HepG2 (cell line): Measurements from ENCODE around the gene PRKN. TPM values are rescaled to one million over a fixed set of nuclear protein-coding genes. Genes with fewer than 3 reads are reported as not detected.

Source experiments
- ATAC-seq: fragments of 200-7000 bp; cut with Tn5 transposase; 3 replicates; pipeline ENCODE4 v1.9.1; 2020; ENCODE audit warnings: mild to moderate bottlenecking, moderate library complexity
- BruUV-seq: library from RNA; stranded (reverse); fragments of 400-500 nt; replicated peaks from 2 replicates; lab custom pipeline; 2021; lab: Mats Ljungman, UMichigan
- CTCF ChIA-PET: fragments of 300-600 bp; formaldehyde crosslinking; extraction: SDS; loops from one replicate; lab custom pipeline; 2021; ENCODE audit warnings: low total read pairs, inconsistent platforms, low intra/inter-chr PET ratio; lab: Yijun Ruan, JAX
- POLR2A ChIA-PET: fragments of 350-600 bp; sonication (Branson Sonifier 250); formaldehyde crosslinking; loops from one replicate; lab custom pipeline; 2020; ENCODE audit warnings: antibody characterized with exemption, inconsistent platforms; lab: Yijun Ruan, JAX
- DNase-seq: peaks from one replicate; pipeline ENCODE4 v3.0.0-alpha.2; 2015; ENCODE audit warnings: low spot score
- FAIRE-seq: peaks from 3 replicates; lab custom pipeline; 2011; peaks lifted over from hg19 to GRCh38; lab: Jason Lieb, UNC
- H2AFZ ChIP-seq: one replicate; pipeline ENCODE4 v1.6.1; 2011; ENCODE audit warnings: low read length, inconsistent platforms
- H3K27ac ChIP-seq: fragments of 300-600 bp; 3 replicates; pipeline ENCODE4 v1.8.0; 2011; ENCODE audit warnings: mixed run types, mild to moderate bottlenecking, mixed read lengths, low read length, inconsistent platforms; ENCODE audit not compliant: insufficient read depth; ENCODE audit errors: extremely low read length
- H3K27me3 ChIP-seq, 2 experiments: fragments of 200-600 bp in 1 of 2; 2 replicates in 1 of 2; 3 replicates in 1 of 2; pipeline versions ENCODE4 v1.6.0 to v1.8.0; 2011; ENCODE audit warnings: low read length in 2 of 2, mild to moderate bottlenecking in 2 of 2, moderate library complexity in 2 of 2, inconsistent platforms in 1 of 2; ENCODE audit not compliant: insufficient read depth in 2 of 2, control insufficient read depth in 1 of 2
- H3K36me3 ChIP-seq, 2 experiments: fragments of 200-600 bp in 1 of 2; replicated peaks in 1 of 2; 2 replicates in 1 of 2; 3 replicates in 1 of 2; pipeline versions ENCODE4 v1.5.1 to v1.8.0; 2011; ENCODE audit warnings: low read length in 2 of 2, inconsistent platforms in 1 of 2; ENCODE audit not compliant: insufficient read depth in 2 of 2, control insufficient read depth in 1 of 2
- H3K4me1 ChIP-seq: 2 replicates; pipeline ENCODE4 v1.5.1; 2012; ENCODE audit warnings: low read length, inconsistent platforms; ENCODE audit not compliant: insufficient read depth
- H3K4me2 ChIP-seq: 2 replicates; pipeline ENCODE4 v1.6.0; 2011; ENCODE audit warnings: low read depth, low read length, inconsistent platforms
- H3K4me3 ChIP-seq, 3 experiments: fragments of 200-600 bp in 1 of 3; sonication (generic), shearing (Covaris generic) in 1 of 3; replicated peaks in 1 of 3; 2 replicates each; pipeline ENCODE4 v1.5.1; 2011 to 2016; ENCODE audit warnings: low read length in 3 of 3, inconsistent platforms in 2 of 3, low read depth in 2 of 3, mild to moderate bottlenecking in 2 of 3, control low read depth in 1 of 3, mixed read lengths in 1 of 3; ENCODE audit not compliant: insufficient read depth in 1 of 3
- H3K79me2 ChIP-seq: one replicate; pipeline ENCODE4 v1.6.1; 2011; ENCODE audit warnings: low read length, inconsistent platforms; ENCODE audit not compliant: insufficient read depth
- H3K9ac ChIP-seq: 2 replicates; pipeline ENCODE4 v1.6.0; 2011; ENCODE audit warnings: mild to moderate bottlenecking, low read depth, low read length, inconsistent platforms; ENCODE audit not compliant: insufficient read depth
- H3K9me3 ChIP-seq: 2 replicates; pipeline ENCODE4 v1.5.1; 2012; ENCODE audit warnings: mild to moderate bottlenecking, low read length
- H4K20me1 ChIP-seq: 2 replicates; pipeline ENCODE4 v1.6.0; 2011; ENCODE audit warnings: inconsistent platforms, mild to moderate bottlenecking, low read length, moderate library complexity; ENCODE audit not compliant: insufficient read depth
- ARID3A ChIP-seq: IDR thresholded peaks from 2 replicates; pipeline ENCODE4 v1.6.1; 2012; ENCODE audit warnings: low read depth, low read length, improper control_type of control experiment
- ATAD3A ChIP-seq: sonication (generic); formaldehyde crosslinking; IDR thresholded peaks from 2 replicates; pipeline ENCODE4 v1.4.0; 2020; ENCODE audit warnings: missing genetic modification reagents
- CENPBD1 ChIP-seq: sonication (generic); formaldehyde crosslinking; IDR thresholded peaks from 2 replicates; pipeline ENCODE4 v1.8.0; 2022; ENCODE audit warnings: missing genetic modification reagents, low read depth, mild to moderate bottlenecking, borderline replicate concordance
- EHMT2 ChIP-seq: fragments of 200-600 bp; sonication (generic); IDR thresholded peaks from 2 replicates; pipeline ENCODE4 v1.7.0; 2017; ENCODE audit warnings: antibody characterized with exemption, low read depth, low read length, borderline replicate concordance
- NONO ChIP-seq, 2 experiments: fragments of 450-650 bp in 1 of 2; sonication (generic) in 1 of 2; formaldehyde crosslinking in 1 of 2; IDR thresholded peaks in 1 of 2; conservative IDR thresholded peaks in 1 of 2; 2 replicates each; pipeline versions ENCODE4 v1.6.1 to v1.8.0; 2017 to 2022; ENCODE audit warnings: mild to moderate bottlenecking in 1 of 2, missing genetic modification reagents in 1 of 2, moderate library complexity in 1 of 2
- SETDB1 ChIP-seq: sonication (generic); formaldehyde crosslinking; IDR thresholded peaks from 2 replicates; pipeline ENCODE4 v1.5.1; 2020; ENCODE audit warnings: missing genetic modification reagents, mild to moderate bottlenecking, borderline replicate concordance
- SOX6 ChIP-seq, 2 experiments: fragments of 450-650 bp in 1 of 2; sonication (generic) in 1 of 2; formaldehyde crosslinking in 1 of 2; IDR thresholded peaks; 2 replicates each; pipeline versions ENCODE4 v1.4.0 to v1.6.1; 2017 to 2020; ENCODE audit warnings: antibody characterized with exemption in 1 of 2, mild to moderate bottlenecking in 1 of 2, missing genetic modification reagents in 1 of 2
- SP140L ChIP-seq: sonication (generic); formaldehyde crosslinking; IDR thresholded peaks from 2 replicates; pipeline ENCODE4 v1.4.0; 2020; ENCODE audit warnings: missing genetic modification reagents, borderline replicate concordance
- ZNF3 ChIP-seq: IDR thresholded peaks from 2 replicates; pipeline ENCODE4 v1.7.0; 2017; ENCODE audit warnings: inconsistent platforms
- ZNF615 ChIP-seq: sonication (generic); formaldehyde crosslinking; IDR thresholded peaks from 2 replicates; pipeline ENCODE4 v1.5.0; 2020; ENCODE audit warnings: mild to moderate bottlenecking, missing genetic modification reagents, borderline replicate concordance
- ZNF691 ChIP-seq: sonication (generic); formaldehyde crosslinking; IDR thresholded peaks from 2 replicates; pipeline ENCODE4 v1.4.0; 2020; ENCODE audit warnings: missing genetic modification reagents, low read depth, mild to moderate bottlenecking, borderline replicate concordance
- ZNF772 ChIP-seq: sonication (generic); formaldehyde crosslinking; IDR thresholded peaks from 2 replicates; pipeline ENCODE4 v1.5.0; 2020; ENCODE audit warnings: mild to moderate bottlenecking, missing genetic modification reagents
- ZSCAN5A ChIP-seq: sonication (generic); formaldehyde crosslinking; IDR thresholded peaks from 2 replicates; pipeline ENCODE4 v1.8.0; 2022; ENCODE audit warnings: mild to moderate bottlenecking, missing genetic modification reagents, borderline replicate concordance
- WGBS: methylation state at CpG from one replicate; pipeline ENCODE4 v1.1.6; 2017; ENCODE audit warnings: low lambda C conversion rate; 5-methylcytosine and 5-hydroxymethylcytosine counted together
- in situ Hi-C: cut with HindIII; loops from 2 replicates; pipeline ENCODE4 v1.10.0; 2017; ENCODE audit warnings: low pct_unique_long_range_greater_than_20kb; ENCODE audit not compliant: extremely low pct_ligation_motif_present
- intact Hi-C: fragments of 100-400 bp; cut with micrococcal nuclease; formaldehyde crosslinking; loops from one replicate; pipeline ENCODE4 v1.10.0; 2022; ENCODE audit not compliant: unreplicated experiment
- polyA plus RNA-seq, 8 experiments: library from polyadenylated mRNA; depleted of rRNA in 3 of 8; stranded (reverse) in 7 of 8; unstranded in 1 of 8; fragments of >200 nt; fragmentation: Illumina TruSeq in 4 of 8; extraction: Trizol in 4 of 8; gene quantifications; 2 replicates each; pipeline versions ENCODE4 v1.2.1 to v1.2.3, GENCODE V29; 2011 to 2016; ENCODE audit warnings: low read depth in 4 of 8, missing spikeins in 1 of 8, mixed read lengths in 1 of 8; ENCODE audit not compliant: insufficient read depth in 1 of 8
- total RNA-seq, 5 experiments: library from RNA; depleted of rRNA; stranded (reverse); fragments of >200 nt; fragmentation: Illumina TruSeq; extraction: Trizol; gene quantifications; 2 replicates each; pipeline ENCODE4 v1.2.3, GENCODE V29; 2016; ENCODE audit warnings: low read depth in 1 of 5

Gene PRKN
- total and polyA plus RNA-seq, 2 of the 13 experiments (the other 11 are each of a cell fraction or from before 2014, with no cell fraction given), result 0.31 to 0.44 TPM

- 25% methylated on average over 3 of the region's 3 CpGs for WGBS
- intact Hi-C loops, result no loop called here
- H3K9me3 ChIP-seq, result no peaks in the 10 kb centered on the region
- no peak overlapping the region for H3K4me2 ChIP-seq
- ChIA-PET CTCF (no interaction called here), POLR2A (no interaction called here)
- no peak overlapping the region for H2AFZ ChIP-seq
- ATAC-seq, result no peak
- H3K27ac ChIP-seq, result no peak overlapping the region
- BruUV-seq, result no TSS peak
- no peak for DNase-seq
- H3K27me3 ChIP-seq, result no peaks in the 10 kb centered on the region; a peak in 1 of 5 replicates
- H3K4me3 ChIP-seq, result no peak overlapping the region
- H4K20me1 ChIP-seq, result no peaks in the 10 kb centered on the region
- FAIRE-seq, result no peak
- H3K36me3 ChIP-seq, result no peaks in the 10 kb centered on the region
- no peak overlapping the region for H3K9ac ChIP-seq
- peaks cover 15% of the 10 kb centered on the region for H3K4me1 ChIP-seq
- TF ChIP-seq ZNF772 (CRISPR knock-in tag) (no peak), NONO (IDR thresholded peaks at IDR 0.05) (no peak), NONO (CRISPR knock-in tag; conservative IDR thresholded peaks at IDR 0.05) (no peak), ARID3A (no peak)
- H3K79me2 ChIP-seq, result no peaks in the 10 kb centered on the region
- in situ Hi-C loops, result loop anchor here (25.0 kb wide), 1 partner anchor 894 kb away; the partner anchor contains the start of genes PACRG and PRKN
Observed at GRCh38 chr6:161843066-161843465, 884.5 kb downstream of the PRKN start.

GRCh38 chr6:161840380-161840779, 887.2 kb downstream of the PRKN start:
- H3K9ac ChIP-seq, result no peak overlapping the region
- H3K36me3 ChIP-seq, result no peaks in the 10 kb centered on the region
- no peak overlapping the region for H2AFZ ChIP-seq
- H4K20me1 ChIP-seq, result no peaks in the 10 kb centered on the region
- H3K4me3 ChIP-seq, result no peak overlapping the region
- no peak overlapping the region for H3K4me2 ChIP-seq
- DNase-seq (no peak), FAIRE-seq (no peak), ATAC-seq (no peak)
- no peak overlapping the region for H3K27ac ChIP-seq
- ChIA-PET POLR2A (no interaction called here), CTCF (no interaction called here)
- in situ Hi-C loops, result loop anchor here (25.0 kb wide), 1 partner anchor 897 kb away; the partner anchor contains the start of genes PACRG and PRKN
- WGBS, result 88% methylated on average over 3 of the region's 3 CpGs
- intact Hi-C loops, result no loop called here
- H3K4me1 ChIP-seq, result peaks cover 23% of the 10 kb centered on the region
- no peaks in the 10 kb centered on the region for H3K9me3 ChIP-seq
- no TSS peak for BruUV-seq
- 0 out of 5 replicates have a peak, but pooled peaks cover 0 to under 1% of the 10 kb centered on the region in 2 experiments for H3K27me3 ChIP-seq
- H3K79me2 ChIP-seq, result no peaks in the 10 kb centered on the region
- no peak for TF ChIP-seq ZNF691 (CRISPR knock-in tag)
- no peak for TF ChIP-seq ZNF615 (CRISPR knock-in tag)
- no peak for TF ChIP-seq SP140L (CRISPR knock-in tag)
- TF ChIP-seq ZSCAN5A, result no peak
- no peak for TF ChIP-seq ZNF3 (CRISPR knock-in tag)
- no peak for TF ChIP-seq EHMT2
- no peak for TF ChIP-seq SETDB1 (CRISPR knock-in tag)
- TF ChIP-seq ATAD3A (CRISPR knock-in tag), result no peak
- no peak for TF ChIP-seq CENPBD1
- TF ChIP-seq SOX6 (IDR thresholded peaks at IDR 0.05), result no peak
- TF ChIP-seq SOX6 (CRISPR knock-in tag; IDR thresholded peaks at IDR 0.05), result no peak
